Measurements from ENCODE around the gene HAAO. TPM values are rescaled to one million over a fixed set of nuclear protein-coding genes. Genes with fewer than 3 reads are reported as not detected.

Gene HAAO
- total and polyA plus RNA-seq, 2 donors (not counting 1 experiment from before 2014, with no cell fraction given), result 6.4 to 17.6 TPM

GRCh38 chr2:42809819-42810120 lies 17.4 kb upstream of the HAAO start:
- intact Hi-C loops (cut with micrococcal nuclease), result loop anchor here (1.0 to 5.0 kb wide), 7 partner anchors 16 to 963 kb away; partner anchors contain the start of genes DYNC2LI1, MTA3, THADA and ZFP36L2
- Histone ChIP-seq H3K27ac (ENCODE audit: low read length in 2 of 2) (peak overlapping the region; percentile 95), H3K79me2 (ENCODE audit: control insufficient read depth, insufficient read depth, low read length) (no peaks in the 10 kb centered on the region), H2AFZ (ENCODE audit: insufficient read depth, low read depth, low read length, poor library complexity, severe bottlenecking) (peak overlapping the region; percentile 97), H3K4me1 (ENCODE audit: control insufficient read depth in 2 of 2, insufficient read depth in 2 of 2, low read length in 2 of 2) (peaks cover 4 to 17% of the 10 kb centered on the region in 2 donors), H3K36me3 (replicated peaks in 1 of 2; ENCODE audit: control extremely low read depth in 1 of 2, control insufficient read depth in 1 of 2, extremely low read depth in 1 of 2, insufficient read depth in 2 of 2, low read length in 1 of 2) (no peaks in the 10 kb centered on the region), H3K9me3 (ENCODE audit: control extremely low read depth in 1 of 3, control insufficient read depth in 2 of 3, insufficient read depth in 1 of 3, low read length in 2 of 3) (peaks cover 0 to 5% (median 0%) of the 10 kb centered on the region in 3 donors), H3K4me3 (ENCODE audit: control extremely low read depth in 1 of 5, extremely low read depth in 1 of 5, insufficient read depth in 1 of 5, low read depth in 2 of 5, low read length in 4 of 5) (peak overlapping the region; percentile 41 to 97 (median 82)), H3K27me3 (replicated peaks in 1 of 4; ENCODE audit: control extremely low read depth in 1 of 4, control insufficient read depth in 3 of 4, insufficient read depth in 4 of 4, low read length in 3 of 4) (no peaks in the 10 kb centered on the region), H3K9ac (ENCODE audit: low read length) (peak overlapping the region; percentile 92), H4K20me1 (ENCODE audit: control insufficient read depth, insufficient read depth, low read length, poor library complexity, severe bottlenecking) (no peaks in the 10 kb centered on the region), H3K4me2 (replicated peaks; ENCODE audit: low read depth, low read length, poor library complexity, severe bottlenecking) (peak overlapping the region; percentile 88)
- peak; percentile 58 for TF ChIP-seq CTCF (IDR thresholded peaks at IDR 0.05)
- no peak for TF ChIP-seq EZH2 (IDR thresholded peaks at IDR 0.05; ENCODE audit: borderline replicate concordance, insufficient read depth, low read depth, low read length, poor library complexity, severe bottlenecking)
- Mint-ChIP-seq H3K27ac (peak overlapping the region; percentile 91), H3K4me1 (peaks cover 25% of the 10 kb centered on the region), H3K27me3 (no peaks in the 10 kb centered on the region), H3K9me3 (ENCODE audit: insufficient read depth) (no peaks in the 10 kb centered on the region), H3K4me3 (peak overlapping the region; percentile 86)
- ATAC-seq (ENCODE audit: low read depth) (no peak), DNase-seq (no peak)
- ChIA-PET CTCF (interaction anchor here (0.6 to 5.3 kb wide), 10 partner anchors 9 to 1562 kb away, joined by 3 to 64 read pairs (median 4); partner anchors contain the start of gene HAAO), POLR2A (interaction anchor here (0.6 to 3.1 kb wide), 7 partner anchors 10 to 1358 kb away, joined by 3 to 82 read pairs (median 6); partner anchors contain the start of genes HAAO, PPM1B, THADA and ZFP36L2)
- WGBS (ENCODE audit: insufficient coverage), result under 1% methylated on average over 35 of the region's 35 CpGs

- peak; percentile 50 for DNase-seq
Observed at GRCh38 chr2:42809131-42809818, 16.9 kb upstream of the HAAO start.

More at GRCh38 chr2:42809131-42809818, 16.9 kb upstream of the HAAO start:
- TF ChIP-seq CTCF (IDR thresholded peaks at IDR 0.05), result no peak
- TF ChIP-seq EZH2 (IDR thresholded peaks at IDR 0.05; ENCODE audit: borderline replicate concordance, insufficient read depth, low read depth, low read length, poor library complexity, severe bottlenecking), result no peak
- peaks cover 4 to 17% of the 10 kb centered on the region in 2 donors for H3K4me1 ChIP-seq (ENCODE audit: control insufficient read depth in 2 of 2, insufficient read depth in 2 of 2, low read length in 2 of 2)
- H3K4me2 ChIP-seq (replicated peaks; ENCODE audit: low read depth, low read length, poor library complexity, severe bottlenecking), result peak overlapping the region; percentile 88
- H3K27ac ChIP-seq (ENCODE audit: low read length in 2 of 2), result peak overlapping the region; percentile 74 to 95
- no peaks in the 10 kb centered on the region for H3K79me2 ChIP-seq (ENCODE audit: control insufficient read depth, insufficient read depth, low read length)
- 37% methylated on average over 3 of the region's 10 CpGs for WGBS (ENCODE audit: insufficient coverage)
- ChIA-PET POLR2A (interaction anchor here (0.6 to 3.1 kb wide), 3 partner anchors 15 to 417 kb away, joined by 3 to 82 read pairs (median 8); partner anchors contain the start of genes HAAO and ZFP36L2), CTCF (interaction anchor here (0.5 to 5.3 kb wide), 8 partner anchors 9 to 1562 kb away, joined by 3 to 64 read pairs (median 6); partner anchors contain the start of gene HAAO)
- peak overlapping the region; percentile 92 for H3K9ac ChIP-seq (ENCODE audit: low read length)
- peak overlapping the region; percentile 91 for H3K27ac Mint-ChIP-seq
- H3K36me3 ChIP-seq (replicated peaks in 1 of 2; ENCODE audit: control extremely low read depth in 1 of 2, control insufficient read depth in 1 of 2, extremely low read depth in 1 of 2, insufficient read depth in 2 of 2, low read length in 1 of 2), result no peaks in the 10 kb centered on the region
- peaks cover 0 to 5% (median 0%) of the 10 kb centered on the region in 3 donors for H3K9me3 ChIP-seq (ENCODE audit: control extremely low read depth in 1 of 3, control insufficient read depth in 2 of 3, insufficient read depth in 1 of 3, low read length in 2 of 3)
- H3K4me3 ChIP-seq (ENCODE audit: control extremely low read depth in 1 of 5, extremely low read depth in 1 of 5, insufficient read depth in 1 of 5, low read depth in 2 of 5, low read length in 4 of 5), result peak overlapping the region; percentile 41 to 97 (median 82)
- ATAC-seq (ENCODE audit: low read depth), result no peak
- peak overlapping the region; percentile 97 for H2AFZ ChIP-seq (ENCODE audit: insufficient read depth, low read depth, low read length, poor library complexity, severe bottlenecking)
- H3K27me3 ChIP-seq (replicated peaks in 1 of 4; ENCODE audit: control extremely low read depth in 1 of 4, control insufficient read depth in 3 of 4, insufficient read depth in 4 of 4, low read length in 3 of 4), result no peaks in the 10 kb centered on the region
- H3K4me1 Mint-ChIP-seq, result peaks cover 25% of the 10 kb centered on the region
- intact Hi-C loops (cut with micrococcal nuclease), result no loop called here
- H4K20me1 ChIP-seq (ENCODE audit: control insufficient read depth, insufficient read depth, low read length, poor library complexity, severe bottlenecking), result no peaks in the 10 kb centered on the region
- H3K4me3 Mint-ChIP-seq, result peak overlapping the region; percentile 86
- no peaks in the 10 kb centered on the region for H3K27me3 Mint-ChIP-seq
- no peaks in the 10 kb centered on the region for H3K9me3 Mint-ChIP-seq (ENCODE audit: insufficient read depth)

All from B cell (primary cell).